ENCODE results near the gene OR9Q1. TPM values are rescaled to one million over a fixed set of nuclear protein-coding genes. Genes with fewer than 3 reads are reported as not detected.

Gene OR9Q1
- total and polyA plus RNA-seq, 2 donors (not counting 1 experiment from before 2014, with no cell fraction given): not detected

DNA sequence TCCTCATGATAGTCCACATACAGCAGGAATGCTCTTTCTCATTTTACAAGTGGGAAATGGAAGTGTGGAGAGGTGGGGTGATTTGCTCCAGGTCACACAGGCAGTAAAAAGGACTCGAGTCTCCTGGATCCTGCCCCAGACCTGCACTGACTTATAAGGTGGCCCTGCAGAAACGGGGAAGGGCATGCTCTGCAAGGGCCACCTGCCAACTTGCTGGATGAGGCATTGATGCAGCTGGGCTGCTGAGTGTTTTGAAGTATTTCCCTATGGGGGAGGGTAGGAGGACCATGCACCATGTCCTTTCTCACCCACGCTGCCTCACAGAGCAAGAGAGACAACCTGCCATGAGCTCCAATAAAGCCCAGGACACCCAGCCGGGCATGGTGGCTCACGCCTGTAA lies 44.0 kb downstream of the OR9Q1 start:
- TF ChIP-seq, protein P1, sequence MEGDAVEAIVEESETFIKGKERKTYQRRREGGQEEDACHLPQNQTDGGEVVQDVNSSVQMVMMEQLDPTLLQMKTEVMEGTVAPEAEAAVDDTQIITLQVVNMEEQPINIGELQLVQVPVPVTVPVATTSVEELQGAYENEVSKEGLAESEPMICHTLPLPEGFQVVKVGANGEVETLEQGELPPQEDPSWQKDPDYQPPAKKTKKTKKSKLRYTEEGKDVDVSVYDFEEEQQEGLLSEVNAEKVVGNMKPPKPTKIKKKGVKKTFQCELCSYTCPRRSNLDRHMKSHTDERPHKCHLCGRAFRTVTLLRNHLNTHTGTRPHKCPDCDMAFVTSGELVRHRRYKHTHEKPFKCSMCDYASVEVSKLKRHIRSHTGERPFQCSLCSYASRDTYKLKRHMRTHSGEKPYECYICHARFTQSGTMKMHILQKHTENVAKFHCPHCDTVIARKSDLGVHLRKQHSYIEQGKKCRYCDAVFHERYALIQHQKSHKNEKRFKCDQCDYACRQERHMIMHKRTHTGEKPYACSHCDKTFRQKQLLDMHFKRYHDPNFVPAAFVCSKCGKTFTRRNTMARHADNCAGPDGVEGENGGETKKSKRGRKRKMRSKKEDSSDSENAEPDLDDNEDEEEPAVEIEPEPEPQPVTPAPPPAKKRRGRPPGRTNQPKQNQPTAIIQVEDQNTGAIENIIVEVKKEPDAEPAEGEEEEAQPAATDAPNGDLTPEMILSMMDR (conservative IDR thresholded peaks at IDR 0.05 in 1 of 2, IDR thresholded peaks at IDR 0.05 in 1 of 2; ENCODE audit: low read depth in 1 of 2, low read length in 2 of 2): no peak
- peak in 1 of 2 donors; percentile 55 for DNase-seq (ENCODE audit: low read depth in 2 of 2)

GRCh38 chr11:58068655-58069054 lies 45.0 kb downstream of the OR9Q1 start:
- H3K36me3 ChIP-seq (ENCODE audit: control insufficient read depth, insufficient read depth, low read length): no peaks in the 10 kb centered on the region
- H3K4me1 ChIP-seq (ENCODE audit: control insufficient read depth, extremely low read depth, insufficient read depth, low read length): no peaks in the 10 kb centered on the region
- no peak overlapping the region for H2AFZ ChIP-seq (ENCODE audit: low read length)
- H3K4me3 ChIP-seq (replicated peaks in 1 of 4; ENCODE audit: control extremely low read depth in 1 of 4, insufficient read depth in 1 of 4, low read depth in 3 of 4, low read length in 4 of 4): no peak overlapping the region
- no peak for TF ChIP-seq EZH2 (IDR thresholded peaks at IDR 0.05; ENCODE audit: low read length, missing control alignments)
- TF ChIP-seq, protein P1 (conservative IDR thresholded peaks at IDR 0.05 in 1 of 2, IDR thresholded peaks at IDR 0.05 in 1 of 2; ENCODE audit: low read depth in 1 of 2, low read length in 2 of 2): no peak
- no peak overlapping the region for H3K4me2 ChIP-seq (ENCODE audit: extremely low read depth, insufficient read depth, low read length)
- no peak overlapping the region for H3K9ac ChIP-seq (ENCODE audit: insufficient read depth, low read length)
- no peaks in the 10 kb centered on the region for H3K9me3 ChIP-seq (ENCODE audit: control insufficient read depth, insufficient read depth, low read depth, low read length)
- no peaks in the 10 kb centered on the region for H3K27me3 ChIP-seq (ENCODE audit: control insufficient read depth, insufficient read depth, low read length)
- H3K79me2 ChIP-seq (ENCODE audit: control insufficient read depth, insufficient read depth, low read length): no peaks in the 10 kb centered on the region
- H4K20me1 ChIP-seq (ENCODE audit: control insufficient read depth, extremely low read depth, insufficient read depth, low read length): no peaks in the 10 kb centered on the region
- no peak for DNase-seq (ENCODE audit: low read depth in 2 of 2)
- no peak overlapping the region for H3K27ac ChIP-seq (ENCODE audit: insufficient read depth, low read length)

More for the DNA sequence above, 44.0 kb downstream of the OR9Q1 start:
- no peak overlapping the region for H2AFZ ChIP-seq (ENCODE audit: low read length)
- H3K4me1 ChIP-seq (ENCODE audit: control insufficient read depth, extremely low read depth, insufficient read depth, low read length): no peaks in the 10 kb centered on the region
- no peak overlapping the region for H3K9ac ChIP-seq (ENCODE audit: insufficient read depth, low read length)
- no peaks in the 10 kb centered on the region for H4K20me1 ChIP-seq (ENCODE audit: control insufficient read depth, extremely low read depth, insufficient read depth, low read length)
- H3K9me3 ChIP-seq (ENCODE audit: control insufficient read depth, insufficient read depth, low read depth, low read length): no peaks in the 10 kb centered on the region
- H3K27me3 ChIP-seq (ENCODE audit: control insufficient read depth, insufficient read depth, low read length): no peaks in the 10 kb centered on the region
- no peak overlapping the region for H3K4me2 ChIP-seq (ENCODE audit: extremely low read depth, insufficient read depth, low read length)
- H3K27ac ChIP-seq (ENCODE audit: insufficient read depth, low read length): no peak overlapping the region
- no peak overlapping the region for H3K4me3 ChIP-seq (replicated peaks in 1 of 4; ENCODE audit: control extremely low read depth in 1 of 4, insufficient read depth in 1 of 4, low read depth in 3 of 4, low read length in 4 of 4)
- H3K79me2 ChIP-seq (ENCODE audit: control insufficient read depth, insufficient read depth, low read length): no peaks in the 10 kb centered on the region
- no peaks in the 10 kb centered on the region for H3K36me3 ChIP-seq (ENCODE audit: control insufficient read depth, insufficient read depth, low read length)

GRCh38 chr11:58070585-58070984 lies 46.9 kb downstream of the OR9Q1 start:
- no peak overlapping the region for H3K9ac ChIP-seq (ENCODE audit: insufficient read depth, low read length)
- no peaks in the 10 kb centered on the region for H3K9me3 ChIP-seq (ENCODE audit: control insufficient read depth, insufficient read depth, low read depth, low read length)
- no peaks in the 10 kb centered on the region for H4K20me1 ChIP-seq (ENCODE audit: control insufficient read depth, extremely low read depth, insufficient read depth, low read length)
- H3K36me3 ChIP-seq (ENCODE audit: control insufficient read depth, insufficient read depth, low read length): no peaks in the 10 kb centered on the region
- no peaks in the 10 kb centered on the region for H3K4me1 ChIP-seq (ENCODE audit: control insufficient read depth, extremely low read depth, insufficient read depth, low read length)
- TF ChIP-seq EZH2 (IDR thresholded peaks at IDR 0.05; ENCODE audit: low read length, missing control alignments): no peak
- TF ChIP-seq, protein P1 (conservative IDR thresholded peaks at IDR 0.05 in 1 of 2, IDR thresholded peaks at IDR 0.05 in 1 of 2; ENCODE audit: low read depth in 1 of 2, low read length in 2 of 2): no peak
- no peak overlapping the region for H3K4me3 ChIP-seq (replicated peaks in 1 of 4; ENCODE audit: control extremely low read depth in 1 of 4, insufficient read depth in 1 of 4, low read depth in 3 of 4, low read length in 4 of 4)
- H2AFZ ChIP-seq (ENCODE audit: low read length): no peak overlapping the region
- no peak for DNase-seq (ENCODE audit: low read depth in 2 of 2)
- H3K27ac ChIP-seq (ENCODE audit: insufficient read depth, low read length): no peak overlapping the region
- no peaks in the 10 kb centered on the region for H3K27me3 ChIP-seq (ENCODE audit: control insufficient read depth, insufficient read depth, low read length)
- H3K4me2 ChIP-seq (ENCODE audit: extremely low read depth, insufficient read depth, low read length): no peak overlapping the region
- H3K79me2 ChIP-seq (ENCODE audit: control insufficient read depth, insufficient read depth, low read length): no peaks in the 10 kb centered on the region

All from fibroblast of lung (primary cell).